Stromal cell of bone marrow (primary cell): ENCODE results near the gene ZNF80.

Experiments used
- DNase-seq: peaks from one replicate; pipeline ENCODE4 v3.0.0-alpha.2; 2012; ENCODE audit warnings: low read depth

ZNF80 gene

DNA sequence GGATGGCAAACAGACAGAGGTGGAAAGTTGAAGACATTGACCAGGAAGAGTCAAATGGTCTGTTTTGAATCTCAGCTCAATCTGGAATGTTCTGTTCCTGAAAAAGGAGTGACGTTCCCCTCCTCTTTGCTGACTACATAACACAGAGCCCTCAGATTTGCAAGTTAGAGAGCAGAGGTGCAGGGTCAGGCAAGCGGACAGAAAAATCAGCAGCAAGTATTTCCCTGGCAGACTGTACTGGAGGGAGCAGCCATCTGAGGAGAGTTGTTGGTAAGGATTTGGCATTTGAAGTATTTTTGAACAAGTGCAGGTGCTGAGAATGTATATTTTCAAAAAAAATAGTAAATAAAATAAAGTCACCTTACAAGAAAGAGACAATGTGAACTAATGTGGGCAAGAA, 17.6 kb downstream of the ZNF80 start:
- no peak for DNase-seq

- DNase-seq = no peak
Observed at GRCh38 chr3:114218578-114219185, 18.7 kb downstream of the ZNF80 start.

- DNase-seq = no peak
Observed at GRCh38 chr3:114218006-114218405, 19.4 kb downstream of the ZNF80 start.

DNA sequence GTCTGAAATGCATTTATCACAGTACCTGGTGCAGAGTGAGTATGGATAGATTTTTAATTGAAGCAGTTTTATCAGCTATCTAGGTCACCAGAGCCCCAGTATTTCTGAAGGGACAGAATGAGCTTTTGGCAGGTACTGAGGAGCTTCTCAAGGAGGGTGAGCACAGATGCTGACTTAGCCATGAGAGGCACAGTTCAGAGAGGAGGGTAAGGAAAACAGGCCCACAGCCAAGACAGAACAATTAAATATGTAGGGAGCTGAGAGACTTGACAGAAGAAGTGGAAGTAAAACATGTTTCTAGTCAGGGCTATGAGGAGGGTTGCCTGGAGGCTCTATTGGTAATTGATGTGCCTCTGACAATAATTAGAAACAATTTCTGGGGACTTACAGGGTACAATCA, 20.1 kb downstream of the ZNF80 start:
- DNase-seq = no peak

- peak; percentile 95 for DNase-seq
Observed at GRCh38 chr3:114216186-114216970, 21.0 kb downstream of the ZNF80 start.

DNA sequence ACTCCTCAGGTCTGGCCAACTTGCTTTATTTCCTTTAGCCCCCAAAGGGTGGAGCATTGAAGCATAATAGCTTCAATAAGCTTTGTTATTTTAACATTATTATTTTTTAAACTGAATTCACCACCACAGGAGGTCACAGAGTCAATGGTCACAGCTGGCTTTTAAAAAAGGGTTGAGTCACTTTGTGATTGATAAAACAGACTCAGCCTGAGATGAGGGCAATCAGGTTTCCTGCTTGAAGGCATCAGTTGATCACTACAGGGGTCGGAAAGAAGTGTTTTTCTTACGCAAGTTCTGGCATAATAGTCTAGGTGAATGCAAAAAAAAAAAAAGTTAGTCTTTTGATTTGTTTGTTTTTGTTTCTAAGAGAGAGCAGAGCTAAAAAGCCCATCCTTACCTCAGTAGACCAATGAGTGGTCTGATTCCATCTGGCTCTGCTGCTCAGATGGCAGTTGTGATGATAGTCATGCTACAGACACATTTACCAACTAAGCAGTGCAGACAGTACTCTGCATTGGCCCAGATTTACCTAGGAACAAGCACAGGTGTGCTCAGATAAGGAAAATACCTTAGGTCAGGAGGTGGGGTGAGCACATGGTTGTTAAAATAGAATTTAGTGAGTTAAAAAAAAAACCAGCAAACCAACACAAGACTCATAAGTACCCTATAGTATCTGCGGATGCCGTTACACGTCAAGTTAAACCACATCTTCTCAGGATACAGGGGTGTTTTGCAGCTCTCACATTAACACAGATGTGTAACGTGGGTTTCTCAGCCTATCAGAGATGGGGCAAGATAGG, 22.6 kb downstream of the ZNF80 start:
- DNase-seq = no peak

GRCh38 chr3:114213627-114214541, 23.5 kb downstream of the ZNF80 start:
- DNase-seq = peak; percentile 80

DNA sequence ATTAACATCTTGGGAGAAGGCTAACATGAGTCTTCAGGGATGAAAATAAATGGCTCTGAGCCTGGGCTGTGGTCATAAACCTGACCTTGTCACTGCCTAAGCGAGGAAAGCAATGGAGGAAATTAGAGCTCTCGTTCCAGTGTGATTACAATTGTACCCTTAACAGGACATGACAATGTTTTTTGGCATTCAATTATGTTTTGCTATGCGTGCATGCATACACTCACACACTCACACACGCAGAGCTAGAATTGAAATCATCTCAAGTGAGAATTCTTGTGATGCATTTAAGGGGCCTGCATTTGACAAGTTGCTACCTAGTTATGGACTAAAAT, 24.1 kb downstream of the ZNF80 start:
- no peak for DNase-seq

- no peak for DNase-seq
Observed at GRCh38 chr3:114212646-114213045, 24.7 kb downstream of the ZNF80 start.

GRCh38 chr3:114207768-114208167, 29.6 kb downstream of the ZNF80 start:
- no peak for DNase-seq

GRCh38 chr3:114206342-114206741, 31.0 kb downstream of the ZNF80 start:
- no peak for DNase-seq

DNA sequence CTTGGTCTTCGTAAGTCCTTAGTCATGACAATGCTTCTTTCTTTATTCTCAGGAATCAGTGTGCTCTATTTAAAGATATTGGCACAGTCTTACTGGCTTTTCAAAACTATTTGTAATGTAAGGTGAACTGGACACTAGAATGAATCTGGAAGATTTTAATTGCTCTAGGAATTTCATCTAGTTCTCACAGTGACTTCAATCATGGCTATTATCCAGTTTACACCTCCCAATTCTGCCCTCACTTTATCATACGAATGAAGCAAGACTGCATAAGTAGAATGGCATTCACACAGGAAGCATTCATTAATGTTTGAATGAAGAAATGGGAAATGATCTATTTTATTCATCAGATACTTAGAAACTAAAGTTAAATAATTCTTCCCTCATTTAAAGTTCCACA, 31.8 kb downstream of the ZNF80 start:
- no peak for DNase-seq

DNA sequence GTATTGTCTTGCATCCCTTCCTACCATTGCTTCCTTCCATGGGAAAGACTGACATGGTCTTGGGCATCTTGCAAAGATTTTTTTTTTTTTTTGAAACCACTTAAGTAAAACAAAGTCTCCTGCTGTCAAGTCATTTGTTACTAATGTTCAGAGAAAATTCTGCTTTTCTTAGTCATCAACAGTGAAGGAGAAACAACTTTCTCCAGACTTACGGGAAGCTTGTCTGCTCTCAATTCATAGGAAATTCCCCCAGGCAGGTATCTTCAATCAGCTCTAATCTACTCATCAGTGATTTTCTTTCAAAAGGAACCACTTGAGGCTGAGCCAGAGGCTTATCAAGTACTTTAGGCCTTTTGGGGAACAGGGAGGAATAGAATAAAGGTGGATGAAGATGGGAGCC, 42.6 kb downstream of the ZNF80 start:
- DNase-seq = no peak

- no peak for DNase-seq
Observed at GRCh38 chr3:114192136-114192535, 45.2 kb downstream of the ZNF80 start.

GRCh38 chr3:114186501-114186900, 50.9 kb downstream of the ZNF80 start:
- no peak for DNase-seq
